Natural killer cell (primary cell): ENCODE results near the gene MYCBP. TPM values are rescaled to one million over a fixed set of nuclear protein-coding genes. Genes with fewer than 3 reads are reported as not detected.

Experiments
- ATAC-seq, 3 donors: fragments of 150-1000 bp in 2 of 3; fragments of 200-7000 bp in 1 of 3; cut with Tn5 transposase; 1 replicate in 1 of 3; 2 replicates in 2 of 3; pipeline ENCODE4 v1.10.0; 2021; ENCODE audit warnings: mild to moderate bottlenecking in 2 of 3, moderate library complexity in 2 of 3
- DNase-seq, 2 donors: peaks; one replicate each; pipeline versions ENCODE4 v3.0.0 to v3.0.0-alpha.2; 2013 to 2021; ENCODE audit warnings: mixed read lengths in 1 of 2
- H3K27ac ChIP-seq: one replicate; pipeline ENCODE4 v1.5.1; 2013; ENCODE audit warnings: mild to moderate bottlenecking, low read length
- H3K27me3 ChIP-seq: one replicate; pipeline ENCODE4 v1.6.1; 2013; ENCODE audit warnings: low read length; ENCODE audit not compliant: control insufficient read depth, insufficient read depth
- H3K36me3 ChIP-seq: one replicate; pipeline ENCODE4 v1.6.1; 2013; ENCODE audit warnings: low read length; ENCODE audit not compliant: control insufficient read depth, insufficient read depth
- H3K4me1 ChIP-seq: one replicate; pipeline ENCODE4 v1.6.1; 2013; ENCODE audit warnings: low read length; ENCODE audit not compliant: control insufficient read depth, insufficient read depth
- H3K4me3 ChIP-seq: one replicate; pipeline ENCODE4 v1.5.1; 2013; ENCODE audit warnings: low read length
- H3K9me3 ChIP-seq: one replicate; pipeline ENCODE4 v1.6.1; 2013; ENCODE audit warnings: low read length; ENCODE audit not compliant: control insufficient read depth, insufficient read depth
- H3K27ac Mint-ChIP-seq, 2 donors: one replicate each; pipeline ENCODE4 v1.8.0; 2022; ENCODE audit warnings: mild to moderate bottlenecking in 2 of 2, mixed read lengths in 2 of 2, moderate library complexity in 1 of 2
- H3K27me3 Mint-ChIP-seq, 2 donors: one replicate each; pipeline ENCODE4 v1.8.0; 2022; ENCODE audit warnings: low read depth in 2 of 2, mixed read lengths in 2 of 2
- H3K36me3 Mint-ChIP-seq: one replicate; pipeline ENCODE4 v1.8.0; 2022; ENCODE audit warnings: mixed read lengths
- H3K4me1 Mint-ChIP-seq, 2 donors: one replicate each; pipeline ENCODE4 v1.8.0; 2022; ENCODE audit warnings: mixed read lengths in 2 of 2
- H3K4me3 Mint-ChIP-seq: one replicate; pipeline ENCODE4 v1.8.0; 2022; ENCODE audit warnings: mild to moderate bottlenecking, moderate library complexity, mixed read lengths
- H3K9me3 Mint-ChIP-seq, 2 donors: one replicate each; pipeline ENCODE4 v1.8.0; 2022; ENCODE audit warnings: mixed read lengths in 2 of 2
- WGBS: methylation state at CpG from one replicate; pipeline ENCODE4 v1.1.7; 2013; ENCODE audit warnings: missing lambda C conversion rate; ENCODE audit not compliant: insufficient coverage; 5-methylcytosine and 5-hydroxymethylcytosine counted together
- intact Hi-C: fragments of 100-400 bp; cut with micrococcal nuclease; formaldehyde crosslinking; loops from one replicate; pipeline ENCODE4 v1.14.2; 2022
- total RNA-seq, 4 donors: library from RNA; stranded (reverse); fragments of 120-200 nt in 1 of 4; gene quantifications; one replicate each; pipeline versions ENCODE4 v1.2.3 to v1.2.4, GENCODE V29; 2013 to 2022
- TF ChIP-seq, protein P1 (sequence below): fragments of 200-600 bp; IDR thresholded peaks from one replicate; pipeline ENCODE4 v1.8.0; 2022; ENCODE audit warnings: antibody characterized with exemption

The MYCBP gene
- total RNA-seq, 3 donors from 2014 or later (not counting 1 experiment from before 2014, with no cell fraction given), result 5.7 to 11.4 (median 8.9) TPM

DNA sequence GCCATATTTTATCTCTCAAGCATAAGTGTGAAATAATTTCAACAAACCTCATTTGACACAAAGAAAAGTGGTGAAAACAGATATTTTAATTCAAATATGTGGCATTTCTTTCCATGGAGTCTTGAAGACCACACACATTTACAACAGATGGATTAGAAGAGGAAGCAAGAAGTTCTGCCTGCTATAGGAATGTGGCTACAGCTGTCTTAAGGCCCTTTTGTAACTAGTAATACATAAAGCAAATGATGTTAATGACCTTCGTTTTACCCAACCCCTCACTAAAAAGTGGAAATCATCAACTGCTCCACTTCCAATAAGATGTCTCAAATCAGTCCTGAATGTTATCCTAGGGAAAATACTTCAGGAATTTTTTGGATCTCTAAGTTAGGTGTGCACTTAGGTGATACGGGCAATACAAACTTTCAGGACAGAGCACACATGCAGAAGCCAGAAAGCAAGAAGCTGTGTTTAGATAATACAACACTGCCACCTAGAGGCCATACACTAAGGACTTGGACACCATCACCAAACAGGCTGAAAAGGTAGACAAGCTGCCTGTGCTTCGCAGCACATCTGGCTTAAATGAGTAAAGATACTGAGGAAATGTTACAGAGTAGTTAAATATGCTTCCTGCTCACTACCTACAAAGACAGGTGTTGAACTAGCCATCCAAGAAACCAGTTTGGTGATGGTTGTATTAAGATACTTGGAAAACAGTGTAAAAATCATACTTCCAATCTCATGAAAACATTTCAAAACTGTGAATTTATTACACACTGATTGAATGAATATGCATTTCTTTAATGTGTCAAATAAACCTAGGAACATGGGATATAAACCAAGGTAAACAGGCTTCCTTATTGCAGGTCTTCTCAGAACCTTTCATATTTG, 38.0 kb downstream of the MYCBP start:
- H3K4me3 ChIP-seq, result no peak overlapping the region
- DNase-seq, result peak in 1 of 2 donors; percentile 89
- intact Hi-C loops, result loop anchor here (5.0 kb wide), 1 partner anchor 943 kb away; no protein-coding TSS in a partner anchor
- H3K36me3 Mint-ChIP-seq, result peaks cover 7% of the 10 kb centered on the region
- no peak overlapping the region for H3K27ac Mint-ChIP-seq
- no peaks in the 10 kb centered on the region for H3K27me3 ChIP-seq
- no peaks in the 10 kb centered on the region for H3K4me1 ChIP-seq
- H3K9me3 Mint-ChIP-seq, result no peaks in the 10 kb centered on the region
- WGBS, result 7% methylated on average over 1 of the region's 3 CpGs
- no peaks in the 10 kb centered on the region for H3K9me3 ChIP-seq
- TF ChIP-seq, protein P1, sequence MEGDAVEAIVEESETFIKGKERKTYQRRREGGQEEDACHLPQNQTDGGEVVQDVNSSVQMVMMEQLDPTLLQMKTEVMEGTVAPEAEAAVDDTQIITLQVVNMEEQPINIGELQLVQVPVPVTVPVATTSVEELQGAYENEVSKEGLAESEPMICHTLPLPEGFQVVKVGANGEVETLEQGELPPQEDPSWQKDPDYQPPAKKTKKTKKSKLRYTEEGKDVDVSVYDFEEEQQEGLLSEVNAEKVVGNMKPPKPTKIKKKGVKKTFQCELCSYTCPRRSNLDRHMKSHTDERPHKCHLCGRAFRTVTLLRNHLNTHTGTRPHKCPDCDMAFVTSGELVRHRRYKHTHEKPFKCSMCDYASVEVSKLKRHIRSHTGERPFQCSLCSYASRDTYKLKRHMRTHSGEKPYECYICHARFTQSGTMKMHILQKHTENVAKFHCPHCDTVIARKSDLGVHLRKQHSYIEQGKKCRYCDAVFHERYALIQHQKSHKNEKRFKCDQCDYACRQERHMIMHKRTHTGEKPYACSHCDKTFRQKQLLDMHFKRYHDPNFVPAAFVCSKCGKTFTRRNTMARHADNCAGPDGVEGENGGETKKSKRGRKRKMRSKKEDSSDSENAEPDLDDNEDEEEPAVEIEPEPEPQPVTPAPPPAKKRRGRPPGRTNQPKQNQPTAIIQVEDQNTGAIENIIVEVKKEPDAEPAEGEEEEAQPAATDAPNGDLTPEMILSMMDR, result peak; percentile 84
- H3K27me3 Mint-ChIP-seq, result peaks cover 5 to 11% of the 10 kb centered on the region in 2 donors
- peak; percentile 81 to 91 (median 88) for ATAC-seq
- H3K27ac ChIP-seq, result no peak overlapping the region
- peaks cover under 1 to 12% of the 10 kb centered on the region in 2 donors for H3K4me1 Mint-ChIP-seq
- H3K36me3 ChIP-seq, result peaks cover 17% of the 10 kb centered on the region
- no peak overlapping the region for H3K4me3 Mint-ChIP-seq

DNA sequence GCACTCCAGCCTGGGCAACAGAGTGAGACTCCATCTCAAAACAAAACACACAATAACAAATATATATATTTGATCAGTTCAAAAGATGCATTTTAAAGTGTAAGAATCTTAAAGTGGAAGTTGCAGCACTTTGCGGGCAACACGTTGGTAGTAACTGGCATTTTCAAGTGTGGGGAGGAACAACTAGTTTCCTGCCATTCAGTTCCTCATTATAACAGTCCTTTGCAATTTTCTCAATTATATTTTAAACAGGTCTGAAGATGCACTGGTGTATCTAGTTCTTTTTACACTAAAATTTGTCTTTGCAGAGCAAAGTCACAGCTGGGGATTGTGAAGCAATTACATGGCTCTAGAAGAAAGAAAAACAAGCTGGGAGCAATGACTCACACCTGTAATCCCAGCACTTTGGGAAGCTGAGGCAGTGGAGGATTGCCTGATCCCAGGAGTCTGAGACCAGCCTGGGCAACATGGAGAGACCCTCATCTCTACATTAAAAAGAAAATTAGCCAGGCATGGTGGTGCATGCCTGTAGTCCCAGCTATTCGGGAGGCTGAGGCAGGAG, 38.8 kb downstream of the MYCBP start:
- H3K27ac Mint-ChIP-seq, result no peak overlapping the region

DNA sequence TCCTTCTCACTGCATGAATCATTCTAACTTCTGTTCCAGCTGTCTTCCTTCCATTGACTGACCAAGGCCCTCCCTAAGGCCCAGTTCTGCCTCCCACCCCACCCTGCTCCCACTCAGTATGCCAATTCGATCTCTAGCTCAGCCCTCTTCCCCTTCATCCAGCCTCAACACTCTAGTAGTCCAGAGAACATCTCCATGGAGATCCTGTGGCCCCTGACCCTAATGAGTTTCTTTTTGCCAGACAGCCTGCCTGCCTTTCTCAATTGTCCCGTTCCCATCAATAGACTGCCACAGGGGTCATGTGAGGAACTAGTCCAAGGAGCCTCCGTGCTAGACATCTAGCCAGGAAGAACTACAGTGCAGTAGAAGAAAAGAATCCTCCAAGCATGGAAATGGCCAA, 40.0 kb downstream of the MYCBP start:
- no peak overlapping the region for H3K27ac ChIP-seq
- WGBS, result 75% methylated on average over 3 of the region's 3 CpGs
- H3K9me3 ChIP-seq, result no peaks in the 10 kb centered on the region
- no peak for DNase-seq
- no peak for ATAC-seq
- H3K27me3 ChIP-seq, result no peaks in the 10 kb centered on the region
- Mint-ChIP-seq H3K27me3 (peaks cover 11 to 22% of the 10 kb centered on the region in 2 donors), H3K27ac (no peak overlapping the region), H3K4me1 (peaks cover 0 to 5% of the 10 kb centered on the region in 2 donors), H3K36me3 (no peaks in the 10 kb centered on the region), H3K4me3 (no peak overlapping the region), H3K9me3 (no peaks in the 10 kb centered on the region)
- TF ChIP-seq, protein P1, result no peak
- intact Hi-C loops, result no loop called here
- H3K4me3 ChIP-seq, result no peak overlapping the region
- H3K36me3 ChIP-seq, result peaks cover under 1% of the 10 kb centered on the region
- no peaks in the 10 kb centered on the region for H3K4me1 ChIP-seq

More for the DNA sequence above, 38.8 kb downstream of the MYCBP start:
- Histone ChIP-seq H3K27me3 (no peaks in the 10 kb centered on the region), H3K4me3 (no peak overlapping the region), H3K36me3 (peaks cover 12% of the 10 kb centered on the region), H3K27ac (no peak overlapping the region), H3K4me1 (no peaks in the 10 kb centered on the region), H3K9me3 (no peaks in the 10 kb centered on the region)
- Mint-ChIP-seq H3K27me3 (peaks cover 11 to 20% of the 10 kb centered on the region in 2 donors), H3K4me3 (no peak overlapping the region), H3K36me3 (peaks cover 7% of the 10 kb centered on the region), H3K4me1 (peaks cover 0 to 8% of the 10 kb centered on the region in 2 donors), H3K9me3 (no peaks in the 10 kb centered on the region)
- WGBS, result 36% methylated on average over 3 of the region's 3 CpGs
- ATAC-seq, result no peak
- no peak for DNase-seq
- intact Hi-C loops, result no loop called here
- TF ChIP-seq, protein P1, result no peak
